GM13977 (cell line): ENCODE data around the gene FOXF2.
"Not testable (repeated sequence)": the region's sequence is repeated elsewhere in the genome, so short reads cannot be mapped to it uniquely, and the experiment has no call there.

Experiments used
- DNase-seq: peaks from one replicate; pipeline ENCODE4 v3.0.0; 2012; ENCODE audit warnings: low spot score
- CTCF ChIP-seq: IDR thresholded peaks from 2 replicates; pipeline ENCODE4 v1.5.1; 2012; ENCODE audit warnings: mild to moderate bottlenecking, control low read depth; ENCODE audit not compliant: insufficient read depth; ENCODE audit errors: extremely low read depth, missing control alignments
- in situ Hi-C: fragments of 300-500 bp; cut with MboI; formaldehyde crosslinking; loops from one replicate; pipeline ENCODE4 v1.12.0; 2022; ENCODE audit warnings: low sequenced_read_pairs, low pct_unique_long_range_greater_than_20kb, mixed read lengths, inconsistent platforms; ENCODE audit not compliant: unreplicated experiment

Gene FOXF2

GRCh38 chr6:1365686-1366085 lies 23.7 kb upstream of the FOXF2 start:
- DNase-seq, result no peak
- no peak for TF ChIP-seq CTCF
- in situ Hi-C loops, result no loop called here

DNA sequence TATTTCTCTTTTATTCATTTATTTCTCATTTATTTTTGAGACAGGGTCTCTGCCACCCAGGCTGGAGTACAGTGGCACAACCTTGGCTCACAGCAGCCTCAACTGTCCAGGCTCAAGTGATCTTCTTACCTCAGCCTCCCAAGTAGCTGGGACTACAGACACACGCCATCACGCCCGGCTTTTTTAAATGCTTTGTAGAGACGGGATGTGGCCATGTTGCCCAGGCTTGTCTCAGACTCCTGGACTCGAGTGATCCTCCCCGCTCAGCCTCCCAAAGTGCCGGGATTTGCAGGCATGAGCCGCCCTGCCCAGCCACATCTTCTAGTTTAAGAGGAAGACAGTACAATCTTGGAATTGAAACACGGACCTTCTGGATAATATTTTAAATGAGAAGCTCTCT lies 21.6 kb upstream of the FOXF2 start:
- TF ChIP-seq CTCF, result no peak
- in situ Hi-C loops, result no loop called here
- no peak for DNase-seq

GRCh38 chr6:1368940-1369339 lies 20.4 kb upstream of the FOXF2 start:
- in situ Hi-C loops, result no loop called here
- no peak for DNase-seq
- no peak for TF ChIP-seq CTCF

- in situ Hi-C loops, result loop anchor here (10.0 kb wide), 1 partner anchor 65 kb away; no protein-coding TSS in a partner anchor
- not testable (repeated sequence) for DNase-seq
Observed at GRCh38 chr6:1369695-1370094, 19.7 kb upstream of the FOXF2 start.

DNA sequence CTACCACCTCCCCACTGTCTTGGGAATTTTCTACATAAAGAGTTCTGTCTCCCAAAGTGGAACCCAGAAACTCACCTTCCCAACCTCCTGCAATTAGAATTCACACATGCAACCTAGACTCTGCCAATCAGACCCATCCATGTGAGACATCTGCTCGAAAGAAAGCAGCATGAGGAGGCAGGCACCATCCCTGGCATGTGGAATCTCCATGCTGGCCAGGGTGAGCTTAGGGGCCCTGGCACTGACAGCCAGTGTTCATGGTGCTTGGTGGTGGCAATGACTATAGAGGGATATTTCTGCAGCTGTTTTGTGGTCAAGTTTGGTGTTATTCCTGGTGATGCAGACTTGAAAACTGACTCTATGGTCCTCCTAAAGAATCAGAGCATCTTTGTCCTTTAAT lies 17.4 kb upstream of the FOXF2 start:
- DNase-seq, result no peak
- TF ChIP-seq CTCF, result no peak
- in situ Hi-C loops, result loop anchor here (10.0 kb wide), 1 partner anchor 67 kb away; no protein-coding TSS in a partner anchor

- DNase-seq, result no peak
- TF ChIP-seq CTCF, result no peak
- in situ Hi-C loops, result loop anchor here (10.0 kb wide), 1 partner anchor 68 kb away; no protein-coding TSS in a partner anchor
Observed at GRCh38 chr6:1372690-1373089, 16.7 kb upstream of the FOXF2 start.

- no peak for DNase-seq
- in situ Hi-C loops, result loop anchor here (10.0 to 25.0 kb wide), 2 partner anchors 72 to 789 kb away; no protein-coding TSS in a partner anchor
- no peak for TF ChIP-seq CTCF
Observed at GRCh38 chr6:1376653-1377052, 12.7 kb upstream of the FOXF2 start.
